ENCODE data around the gene IDH3B.

GRCh38 chr20:2657674-2658073 lies 6.3 kb downstream of the IDH3B start:
- TF ChIP-seq CTCF (IDR thresholded peaks at IDR 0.05): no peak
- no peak for TF ChIP-seq POLR2A (IDR thresholded peaks at IDR 0.05)
